Measurements from ENCODE around the gene ZNF460. TPM values are rescaled to one million over a fixed set of nuclear protein-coding genes. Genes with fewer than 3 reads are reported as not detected.
"Not testable (repeated sequence)": the region's sequence is repeated elsewhere in the genome, so short reads cannot be mapped to it uniquely, and the experiment has no call there.

The ZNF460 gene
- total and polyA plus RNA-seq, 2 of the 4 experiments (the other 2 are of a cell fraction), result 3.6 to 55.2 TPM

GRCh38 chr19:57278481-57278880 lies 1.8 kb upstream of the ZNF460 start:
- H3K18ac ChIP-seq (ENCODE audit: low read depth, low read length); H3K9ac ChIP-seq (ENCODE audit: low read depth, low read length); H3K56ac ChIP-seq (ENCODE audit: extremely low read depth, insufficient read depth, low read length); ATAC-seq (ENCODE audit: low read depth); POLR2A ChIA-PET (ENCODE audit: unreplicated experiment); intact Hi-C loops (cut with micrococcal nuclease); H3K4me3 ChIP-seq (ENCODE audit: insufficient read depth, low read depth, low read length); H3K23ac ChIP-seq (ENCODE audit: low read depth, low read length); H4K5ac ChIP-seq (ENCODE audit: low read depth, low read length); H2AK5ac ChIP-seq (ENCODE audit: low read depth, low read length); H2AK9ac ChIP-seq (replicated peaks; ENCODE audit: low read depth, low read length, poor library complexity); H4K91ac ChIP-seq (ENCODE audit: insufficient read depth, low read depth, low read length); H3K9me1 ChIP-seq (ENCODE audit: insufficient read depth, low read length); H3K36me3 ChIP-seq (ENCODE audit: control insufficient read depth, insufficient read depth, low read length); H2BK20ac ChIP-seq (ENCODE audit: low read depth, low read length); H3K9me3 ChIP-seq (ENCODE audit: control insufficient read depth, insufficient read depth, low read length); in situ Hi-C loops (cut with MboI; ENCODE audit: low sequenced_read_pairs); H3K4me2 ChIP-seq (ENCODE audit: low read depth, low read length); BruUV-seq (replicated peaks); H3K4me1 ChIP-seq (ENCODE audit: control insufficient read depth, insufficient read depth, low read length); H2BK120ac ChIP-seq (ENCODE audit: low read depth, low read length); H2AFZ ChIP-seq (replicated peaks; ENCODE audit: low read length, poor library complexity); H3K27me3 ChIP-seq (ENCODE audit: control insufficient read depth, insufficient read depth, low read length); CTCF ChIA-PET; H3K14ac ChIP-seq (replicated peaks; ENCODE audit: low read depth, low read length); H2BK15ac ChIP-seq (ENCODE audit: low read depth, low read length); dilution Hi-C loops (cut with HindIII; ENCODE audit: low sequenced_read_pairs, unreplicated experiment): not testable (repeated sequence)
- Histone ChIP-seq H4K8ac (ENCODE audit: low read depth in 2 of 2, low read length in 2 of 2) (peak overlapping the region in 1 of 2 experiments; percentile 23; a peak in 2 of 4 replicates), H3K79me1 (ENCODE audit: low read depth in 1 of 2, low read length in 2 of 2) (peaks cover 0 to 31% of the 10 kb centered on the region in 2 experiments; a peak in 3 of 4 replicates), H2BK5ac (ENCODE audit: low read depth, low read length, poor library complexity, severe bottlenecking) (peak overlapping the region; percentile 24), H4K20me1 (ENCODE audit: insufficient read depth, low read length) (peaks cover 24% of the 10 kb centered on the region), H3K27ac (ENCODE audit: insufficient read depth, low read length) (peak overlapping the region; percentile 25; the same call in 1 of the 2 replicates), H3K4ac (ENCODE audit: low read depth, low read length) (peak overlapping the region; percentile 43)
- peak; percentile 84 for DNase-seq
- peak; percentile 66 for TF ChIP-seq FOS (IDR thresholded peaks at IDR 0.05; ENCODE audit: low read depth, low read length)
- TF ChIP-seq MAFK (IDR thresholded peaks at IDR 0.05; ENCODE audit: low read depth, low read length), result peak; percentile 41; the same call in 1 of the 2 replicates
- 0 out of 2 replicates have a peak, but pooled peaks have one; percentile 22 for TF ChIP-seq NFE2L2 (IDR thresholded peaks at IDR 0.05; ENCODE audit: low read depth, low read length)
- no CpG with 5 or more reads among the region's 2 CpGs for WGBS, 2 experiments (ENCODE audit: extremely low coverage in 2 of 2, insufficient read length in 1 of 2)

All from IMR-90 (cell line).